Right lobe of liver (tissue), 6 donors: Measurements from ENCODE around the gene APP. TPM values are rescaled to one million over a fixed set of nuclear protein-coding genes. Genes with fewer than 3 reads are reported as not detected.

Experiments used
- ATAC-seq, 4 donors: fragments of 200-7000 bp; cut with Tn5 transposase; one replicate each; pipeline ENCODE4 v1.9.1; 2020; ENCODE audit warnings: mild to moderate bottlenecking in 4 of 4, moderate library complexity in 4 of 4
- DNase-seq, 3 donors: peaks; one replicate each; pipeline ENCODE4 v3.0.0-alpha.2; 2020
- H3K27ac ChIP-seq, 3 donors: fragments of 200-600 bp; one replicate each; pipeline ENCODE4 v1.8.0; 2022
- H3K27me3 ChIP-seq, 2 donors: fragments of 200-600 bp; one replicate each; pipeline ENCODE4 v1.8.0; 2022
- H3K36me3 ChIP-seq, 4 donors: fragments of 200-600 bp; sonication (generic) in 1 of 4; one replicate each; pipeline versions ENCODE4 v1.5.1 to v1.8.0; 2017 to 2022; ENCODE audit warnings: control low read depth in 1 of 4
- H3K4me1 ChIP-seq, 4 donors: fragments of 200-600 bp; sonication (generic) in 1 of 4; one replicate each; pipeline versions ENCODE4 v1.5.1 to v1.8.0; 2017 to 2022; ENCODE audit warnings: control low read depth in 1 of 4
- H3K4me3 ChIP-seq, 3 donors: fragments of 200-600 bp; one replicate each; pipeline ENCODE4 v1.8.0; 2022
- H3K9me3 ChIP-seq, 4 donors: fragments of 200-600 bp; sonication (generic) in 1 of 4; one replicate each; pipeline versions ENCODE4 v1.5.1 to v1.8.0; 2017 to 2022; ENCODE audit warnings: control low read depth in 1 of 4
- POLR2A ChIP-seq: fragments of 450-650 bp; IDR thresholded peaks from one replicate; pipeline ENCODE4 v1.6.1; 2017; ENCODE audit warnings: antibody characterized with exemption, mild to moderate bottlenecking
- WGBS: methylation state at CpG from one replicate; pipeline ENCODE4 v1.1.6; 2018; ENCODE audit warnings: low coverage, low lambda C conversion rate; ENCODE audit not compliant: insufficient coverage; ENCODE audit errors: missing lambda C conversion rate; 5-methylcytosine and 5-hydroxymethylcytosine counted together
- intact Hi-C, 2 donors: fragments of 100-400 bp; cut with DNase I; formaldehyde crosslinking; loops; one replicate each; pipeline versions ENCODE4 v1.11.2 to v1.14.1; 2022
- total RNA-seq, 6 experiments: library from RNA; depleted of rRNA in 2 of 6; stranded (reverse); fragments of >200 nt in 2 of 6; fragmentation: NEBNext Ultra II Directional in 3 of 6; extraction: Animal tissue kit (Norgen Biotek cat#: 25700) in 3 of 6; gene quantifications; one replicate each; pipeline versions ENCODE4 v1.1.0 to v1.2.4, GENCODE V29; 2016 to 2023
- TF ChIP-seq, protein P1 (sequence below), 4 donors: fragments of 200-600 bp in 3 of 4; fragments of 450-650 bp in 1 of 4; IDR thresholded peaks; one replicate each; pipeline versions ENCODE4 v1.5.1 to v1.8.0; 2016 to 2022; ENCODE audit warnings: antibody characterized with exemption in 4 of 4, mild to moderate bottlenecking in 2 of 4
- donor health status: DM: no; HTN: yes; CAD: no.
- donor health status: DM: no; HTN: no; CAD: no.
- donor health status: DM: no; HTN: no; CAD: no.
- donor health status: DM: no; HTN: yes; CAD: no.
- donor health status: DM: no; HTN: yes; CAD: no.

The APP gene
- total RNA-seq, 6 experiments from 2014 or later: 127 to 262 (median 208) TPM

DNA sequence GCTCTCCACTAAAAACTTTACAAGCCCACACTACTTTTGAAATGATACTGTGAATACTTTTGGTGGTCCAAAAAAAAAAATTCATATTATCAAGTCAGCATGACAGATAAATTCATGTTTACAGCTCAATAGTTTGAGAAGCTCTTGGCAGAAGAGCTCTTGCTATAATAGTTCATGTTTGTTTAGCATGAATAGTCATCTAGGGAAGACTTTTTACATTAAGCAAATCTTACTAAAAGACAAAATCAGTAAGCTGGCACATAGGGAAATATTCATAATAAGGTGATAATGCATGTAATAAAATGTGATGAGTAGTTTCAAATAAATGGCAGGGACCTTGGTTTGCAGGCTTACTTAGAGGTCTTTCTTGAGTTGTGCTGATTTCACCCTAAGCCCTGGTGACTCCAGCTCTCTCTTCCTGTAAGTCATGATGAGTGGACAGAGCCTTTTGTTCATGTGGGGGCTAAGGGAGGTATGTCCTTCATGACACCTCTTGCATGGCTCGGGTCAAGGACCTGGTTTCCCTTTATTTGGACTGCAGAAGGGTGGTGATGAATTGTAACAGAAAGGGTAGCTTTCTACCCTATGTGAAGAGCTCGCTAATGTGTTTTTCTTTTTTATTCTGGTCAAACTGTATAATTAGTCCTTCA, 269.1 kb downstream of the APP start:
- Histone ChIP-seq H3K27ac (no peak overlapping the region), H3K36me3 (peaks cover 0 to 3% (median under 1%) of the 10 kb centered on the region in 4 donors), H3K4me3 (no peak overlapping the region), H3K4me1 (no peaks in the 10 kb centered on the region), H3K9me3 (no peaks in the 10 kb centered on the region), H3K27me3 (no peaks in the 10 kb centered on the region)
- DNase-seq (no peak), ATAC-seq (no peak)
- WGBS: 60% methylated on average over 2 of the region's 2 CpGs
- TF ChIP-seq, protein P1, sequence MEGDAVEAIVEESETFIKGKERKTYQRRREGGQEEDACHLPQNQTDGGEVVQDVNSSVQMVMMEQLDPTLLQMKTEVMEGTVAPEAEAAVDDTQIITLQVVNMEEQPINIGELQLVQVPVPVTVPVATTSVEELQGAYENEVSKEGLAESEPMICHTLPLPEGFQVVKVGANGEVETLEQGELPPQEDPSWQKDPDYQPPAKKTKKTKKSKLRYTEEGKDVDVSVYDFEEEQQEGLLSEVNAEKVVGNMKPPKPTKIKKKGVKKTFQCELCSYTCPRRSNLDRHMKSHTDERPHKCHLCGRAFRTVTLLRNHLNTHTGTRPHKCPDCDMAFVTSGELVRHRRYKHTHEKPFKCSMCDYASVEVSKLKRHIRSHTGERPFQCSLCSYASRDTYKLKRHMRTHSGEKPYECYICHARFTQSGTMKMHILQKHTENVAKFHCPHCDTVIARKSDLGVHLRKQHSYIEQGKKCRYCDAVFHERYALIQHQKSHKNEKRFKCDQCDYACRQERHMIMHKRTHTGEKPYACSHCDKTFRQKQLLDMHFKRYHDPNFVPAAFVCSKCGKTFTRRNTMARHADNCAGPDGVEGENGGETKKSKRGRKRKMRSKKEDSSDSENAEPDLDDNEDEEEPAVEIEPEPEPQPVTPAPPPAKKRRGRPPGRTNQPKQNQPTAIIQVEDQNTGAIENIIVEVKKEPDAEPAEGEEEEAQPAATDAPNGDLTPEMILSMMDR (IDR thresholded peaks at IDR 0.05): no peak
- no peak for TF ChIP-seq POLR2A
- intact Hi-C loops: no loop called here

DNA sequence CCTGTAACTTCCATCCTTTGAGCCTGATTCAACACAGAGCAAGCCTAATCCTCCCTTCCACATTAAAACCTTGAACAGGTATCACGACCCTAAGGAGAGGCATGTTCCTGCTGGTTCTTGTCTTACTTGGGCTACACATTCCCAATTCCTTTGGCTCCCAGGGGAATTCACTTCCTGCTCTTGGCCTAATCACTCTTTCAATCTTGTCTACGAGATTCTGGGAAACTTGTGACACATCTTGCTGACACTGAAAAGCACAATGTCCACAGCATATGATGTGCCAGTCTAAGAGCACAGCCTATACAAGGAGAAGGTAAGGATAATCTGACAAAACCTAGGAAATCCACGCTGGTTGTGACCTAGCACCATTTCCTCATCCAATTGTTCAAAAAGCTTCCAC, 271.9 kb downstream of the APP start:
- Histone ChIP-seq H3K4me1 (no peaks in the 10 kb centered on the region), H3K27me3 (no peaks in the 10 kb centered on the region), H3K27ac (no peak overlapping the region), H3K9me3 (peaks cover 0 to 3% (median 0%) of the 10 kb centered on the region in 4 donors), H3K4me3 (no peak overlapping the region), H3K36me3 (peaks cover 0 to 3% (median under 1%) of the 10 kb centered on the region in 4 donors)
- ATAC-seq (no peak), DNase-seq (no peak)
- TF ChIP-seq, protein P1 (IDR thresholded peaks at IDR 0.05): no peak
- no peak for TF ChIP-seq POLR2A
- 54% methylated on average over 3 of the region's 3 CpGs for WGBS
- intact Hi-C loops: no loop called here

DNA sequence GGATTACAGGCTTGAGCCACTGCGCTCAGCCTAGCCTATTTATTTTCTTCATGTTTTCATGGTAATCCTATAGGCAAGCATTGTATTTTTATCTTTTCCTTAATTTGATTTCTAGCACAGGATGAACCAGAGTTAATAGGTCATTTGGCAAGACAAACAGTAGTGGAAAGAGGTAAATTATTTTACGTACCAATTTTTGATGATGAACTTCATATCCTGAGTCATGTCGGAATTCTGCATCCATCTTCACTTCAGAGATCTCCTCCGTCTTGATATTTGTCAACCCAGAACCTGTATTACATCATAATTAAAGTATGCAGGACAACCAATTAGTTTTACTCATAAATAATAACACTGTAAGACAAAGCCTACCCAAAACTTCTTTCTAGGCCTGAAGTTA, 273.2 kb downstream of the APP start:
- Histone ChIP-seq H3K9me3 (peaks cover 0 to 3% (median 0%) of the 10 kb centered on the region in 4 donors), H3K4me3 (no peak overlapping the region), H3K27ac (no peak overlapping the region), H3K4me1 (no peaks in the 10 kb centered on the region), H3K27me3 (no peaks in the 10 kb centered on the region), H3K36me3 (peaks cover 0 to 3% (median under 1%) of the 10 kb centered on the region in 4 donors)
- no peak for ATAC-seq
- WGBS: 82% methylated on average over 4 of the region's 4 CpGs
- TF ChIP-seq POLR2A: no peak
- TF ChIP-seq, protein P1 (IDR thresholded peaks at IDR 0.05): no peak
- no peak for DNase-seq
- intact Hi-C loops: no loop called here

DNA sequence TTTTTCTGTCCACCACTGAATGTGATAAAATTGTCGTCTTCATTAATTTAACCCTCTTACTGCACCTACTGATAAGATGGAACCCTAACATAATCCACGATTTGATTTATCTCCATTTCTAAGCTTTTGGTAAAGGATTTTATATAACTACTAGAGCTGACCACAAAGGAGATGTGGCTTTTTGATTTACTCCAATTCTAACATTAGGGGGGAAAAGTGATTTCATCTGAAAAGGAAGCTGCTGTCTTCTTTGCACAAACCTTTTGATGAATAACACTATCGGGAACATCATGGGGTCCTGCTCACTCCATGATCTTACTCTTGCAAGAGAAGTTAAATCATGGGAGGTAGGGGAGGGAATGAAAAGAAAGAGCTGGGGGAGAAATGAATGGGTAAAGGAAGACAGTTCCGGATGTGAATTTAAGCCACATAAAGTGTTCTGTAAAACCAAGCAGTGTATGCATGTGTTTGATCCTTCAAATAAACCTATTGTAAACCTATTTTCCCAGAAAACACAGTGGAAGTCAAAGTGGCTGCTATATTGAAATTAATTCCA, 274.0 kb downstream of the APP start:
- TF ChIP-seq POLR2A: no peak
- TF ChIP-seq, protein P1 (IDR thresholded peaks at IDR 0.05): no peak
- Histone ChIP-seq H3K27ac (no peak overlapping the region), H3K4me1 (no peaks in the 10 kb centered on the region), H3K36me3 (peaks cover 0 to 3% (median under 1%) of the 10 kb centered on the region in 4 donors), H3K4me3 (no peak overlapping the region), H3K27me3 (no peaks in the 10 kb centered on the region), H3K9me3 (peaks cover 0 to 3% (median 0%) of the 10 kb centered on the region in 4 donors)
- intact Hi-C loops: no loop called here
- 49% methylated on average over 4 of the region's 4 CpGs for WGBS
- ATAC-seq (no peak), DNase-seq (no peak)
